OCI-LY7 (cell line): ENCODE measurements around the gene DIP2C. TPM values are rescaled to one million over a fixed set of nuclear protein-coding genes. Genes with fewer than 3 reads are reported as not detected.

Experiments used
- BruUV-seq: library from RNA; stranded (reverse); fragments of 400-500 nt; replicated peaks from 2 replicates; lab custom pipeline; 2021; lab: Mats Ljungman, UMichigan
- CTCF ChIA-PET: fragments of 300-600 bp; sonication (Branson Sonifier 250); formaldehyde crosslinking; loops from one replicate; lab custom pipeline; 2022; ENCODE audit warnings: antibody characterized with exemption; ENCODE audit not compliant: unreplicated experiment; lab: Charles Lee
- POLR2A ChIA-PET: fragments of 300-600 bp; sonication (Branson Sonifier 250); formaldehyde crosslinking; loops from one replicate; lab custom pipeline; 2022; ENCODE audit warnings: antibody characterized with exemption; lab: Charles Lee
- DNase-seq: peaks from one replicate; pipeline ENCODE4 v3.0.0-alpha.2; 2015; ENCODE audit warnings: low spot score
- H2AFZ ChIP-seq: fragments of 200-600 bp; sonication (generic), shearing (Covaris generic); 2 replicates; pipeline ENCODE4 v1.6.1; 2014; ENCODE audit warnings: mild to moderate bottlenecking, antibody characterized with exemption, low read length, moderate library complexity
- H3K27ac ChIP-seq: fragments of 200-600 bp; sonication (generic); 2 replicates; pipeline ENCODE4 v1.5.1; 2014; ENCODE audit warnings: mixed run types, low read depth, mild to moderate bottlenecking, moderate library complexity, low read length, inconsistent platforms; ENCODE audit not compliant: poor library complexity, severe bottlenecking
- H3K36me3 ChIP-seq: fragments of 200-600 bp; sonication (generic); 2 replicates; pipeline ENCODE4 v1.6.1; 2014; ENCODE audit warnings: mild to moderate bottlenecking, antibody characterized with exemption, low read length, moderate library complexity, mixed read lengths; ENCODE audit not compliant: insufficient read depth
- H3K4me1 ChIP-seq: fragments of 200-600 bp; sonication (generic); 2 replicates; pipeline ENCODE4 v1.5.1; 2014; ENCODE audit warnings: mild to moderate bottlenecking, low read length; ENCODE audit not compliant: insufficient read depth, poor library complexity, severe bottlenecking
- H3K4me2 ChIP-seq: fragments of 200-600 bp; sonication (generic); 2 replicates; pipeline ENCODE4 v1.6.1; 2014; ENCODE audit warnings: mild to moderate bottlenecking, low read length
- H3K4me3 ChIP-seq: fragments of 200-600 bp; sonication (generic); 2 replicates; pipeline ENCODE4 v1.5.1; 2014; ENCODE audit warnings: mild to moderate bottlenecking, low read depth, low read length; ENCODE audit not compliant: poor library complexity, severe bottlenecking
- H3K79me2 ChIP-seq: fragments of 200-600 bp; sonication (generic); 2 replicates; pipeline ENCODE4 v1.6.1; 2016; ENCODE audit warnings: low read depth, mild to moderate bottlenecking, low read length, moderate library complexity, mixed read lengths; ENCODE audit not compliant: insufficient read depth
- H3K9me2 ChIP-seq: fragments of 200-600 bp; sonication (generic); 2 replicates; pipeline ENCODE4 v1.6.1; 2016; ENCODE audit warnings: mild to moderate bottlenecking, low read length, mixed read lengths; ENCODE audit not compliant: insufficient read depth
- H3K9me3 ChIP-seq: fragments of 200-600 bp; sonication (generic); 2 replicates; pipeline ENCODE4 v1.6.1; 2014; ENCODE audit warnings: mild to moderate bottlenecking, mixed run types, low read length, mixed read lengths
- H4K20me1 ChIP-seq: fragments of 200-600 bp; sonication (generic); 2 replicates; pipeline ENCODE4 v1.6.1; 2014; ENCODE audit warnings: mild to moderate bottlenecking, antibody characterized with exemption, low read length, moderate library complexity, mixed read lengths; ENCODE audit not compliant: insufficient read depth
- CTCF ChIP-seq: fragments of 200-600 bp; sonication (generic); conservative IDR thresholded peaks from 2 replicates; pipeline ENCODE4 v1.5.1; 2014; ENCODE audit warnings: mild to moderate bottlenecking, antibody characterized with exemption, low read length, moderate library complexity, mixed read lengths
- EZH2phosphoT487 ChIP-seq: fragments of 200-600 bp; sonication (generic); IDR thresholded peaks from 2 replicates; pipeline ENCODE4 v1.6.1; 2018; ENCODE audit warnings: low read depth, borderline replicate concordance, mild to moderate bottlenecking, mixed run types, antibody characterized with exemption, low read length, moderate library complexity, mixed read lengths
- intact Hi-C: fragments of 100-400 bp; cut with micrococcal nuclease; formaldehyde crosslinking; loops from one replicate; pipeline ENCODE4 v1.10.0; 2022; ENCODE audit not compliant: unreplicated experiment
- total RNA-seq, 2 experiments: library from RNA; depleted of rRNA in 1 of 2; stranded (reverse); fragments of >200 nt in 1 of 2; shearing (Covaris generic) in 1 of 2; gene quantifications; 2 replicates each; pipeline ENCODE4 v1.2.3, GENCODE V29; 2014 to 2022

The DIP2C gene
- total RNA-seq, 2 experiments from 2014 or later = 10.9 to 29.5 TPM

- POLR2A ChIA-PET = no interaction called here
- H4K20me1 ChIP-seq = no peaks in the 10 kb centered on the region
- BruUV-seq = no TSS peak
Observed at GRCh38 chr10:642186-642890, 47.1 kb downstream of the DIP2C start.

GRCh38 chr10:641149-642010, 48.1 kb downstream of the DIP2C start:
- no TSS peak for BruUV-seq
- Histone ChIP-seq H3K4me2 (no peak overlapping the region), H3K79me2 (no peaks in the 10 kb centered on the region), H3K4me1 (no peaks in the 10 kb centered on the region), H3K9me2 (no peaks in the 10 kb centered on the region), H3K4me3 (no peak overlapping the region), H3K27ac (no peak overlapping the region), H2AFZ (no peak overlapping the region), H3K9me3 (no peaks in the 10 kb centered on the region), H4K20me1 (no peaks in the 10 kb centered on the region), H3K36me3 (no peaks in the 10 kb centered on the region)
- intact Hi-C loops = no loop called here
- POLR2A ChIA-PET = no interaction called here
- CTCF ChIA-PET = no interaction called here
- DNase-seq = no peak
- TF ChIP-seq CTCF (no peak), EZH2phosphoT487 (no peak)

More at GRCh38 chr10:642186-642890, 47.1 kb downstream of the DIP2C start:
- CTCF ChIA-PET = no interaction called here
- intact Hi-C loops = no loop called here
- no peaks in the 10 kb centered on the region for H3K9me3 ChIP-seq
- no peaks in the 10 kb centered on the region for H3K4me1 ChIP-seq
- H3K79me2 ChIP-seq = no peaks in the 10 kb centered on the region
- H2AFZ ChIP-seq = no peak overlapping the region
- H3K27ac ChIP-seq = no peak overlapping the region
- no peak for DNase-seq
- no peaks in the 10 kb centered on the region for H3K36me3 ChIP-seq
- no peak for TF ChIP-seq CTCF
- no peak for TF ChIP-seq EZH2phosphoT487
- H3K9me2 ChIP-seq = no peaks in the 10 kb centered on the region
- no peak overlapping the region for H3K4me2 ChIP-seq
- H3K4me3 ChIP-seq = no peak overlapping the region
